HEK293 (cell line): ENCODE measurements around the gene TIAM2.

ENCODE experiments used
- CTCF ChIA-PET: fragments of 350-600 bp; formaldehyde crosslinking; extraction: SDS; loops from one replicate; lab custom pipeline; 2021; ENCODE audit warnings: antibody characterized with exemption; lab: Yijun Ruan, JAX
- POLR2A ChIA-PET: fragments of 300-600 bp; formaldehyde crosslinking; extraction: SDS; loops from one replicate; lab custom pipeline; 2020; ENCODE audit warnings: antibody characterized with exemption, inconsistent platforms; lab: Yijun Ruan, JAX
- H3K27ac ChIP-seq: fragments of 200-500 bp; sonication (Bioruptor generic); 2 replicates; pipeline ENCODE4 v1.5.1; 2014; ENCODE audit warnings: low read depth, low read length, control low read depth, inconsistent platforms; ENCODE audit errors: extremely low read depth
- H3K36me3 ChIP-seq, 2 experiments: fragments of 200-500 bp in 1 of 2; sonication (Bioruptor generic) in 1 of 2; 1 replicate in 1 of 2; 2 replicates in 1 of 2; pipeline ENCODE4 v1.5.1; 2014 to 2017; ENCODE audit warnings: inconsistent platforms in 2 of 2, low read length in 2 of 2; ENCODE audit not compliant: control insufficient read depth in 2 of 2, insufficient read depth in 1 of 2
- H3K4me1 ChIP-seq: fragments of 200-500 bp; sonication (Bioruptor generic); 2 replicates; pipeline ENCODE4 v1.5.1; 2014; ENCODE audit warnings: mild to moderate bottlenecking, low read length, inconsistent platforms; ENCODE audit not compliant: control insufficient read depth, insufficient read depth
- H3K4me3 ChIP-seq: 2 replicates; pipeline ENCODE4 v1.5.1; 2011; ENCODE audit warnings: low read depth, mild to moderate bottlenecking, control low read depth, low read length, moderate library complexity
- H3K9me3 ChIP-seq: fragments of 200-500 bp; sonication (Bioruptor generic); 2 replicates; pipeline ENCODE4 v1.5.1; 2014; ENCODE audit warnings: low read depth, low read length, inconsistent platforms; ENCODE audit not compliant: control insufficient read depth, insufficient read depth
- GLIS2 ChIP-seq: fragments of 450-650 bp; formaldehyde crosslinking; IDR thresholded peaks from 2 replicates; pipeline ENCODE4 v1.5.1; 2016; ENCODE audit warnings: missing biosample characterization, missing genetic modification characterization
- HOXC10 ChIP-seq: sonication (generic); formaldehyde crosslinking; IDR thresholded peaks from 2 replicates; pipeline ENCODE4 v1.8.1; 2023; ENCODE audit warnings: mild to moderate bottlenecking, missing genetic modification reagents
- KLF17 ChIP-seq: fragments of 450-650 bp; formaldehyde crosslinking; IDR thresholded peaks from 2 replicates; pipeline ENCODE4 v1.5.1; 2016; ENCODE audit warnings: missing biosample characterization, missing genetic modification characterization
- KLF9 ChIP-seq: fragments of 450-650 bp; formaldehyde crosslinking; IDR thresholded peaks from 2 replicates; pipeline ENCODE4 v1.5.1; 2016; ENCODE audit warnings: missing biosample characterization, missing genetic modification characterization, low read depth
- MEIS1 ChIP-seq: sonication (generic); formaldehyde crosslinking; IDR thresholded peaks from 2 replicates; pipeline ENCODE4 v1.8.1; 2022; ENCODE audit warnings: missing genetic modification reagents, mild to moderate bottlenecking, borderline replicate concordance
- PATZ1 ChIP-seq: fragments of 450-650 bp; formaldehyde crosslinking; IDR thresholded peaks from 2 replicates; pipeline ENCODE4 v1.5.1; 2016; ENCODE audit warnings: missing biosample characterization, missing genetic modification characterization
- PRDM1 ChIP-seq: fragments of 450-650 bp; formaldehyde crosslinking; IDR thresholded peaks from 2 replicates; pipeline ENCODE4; 2016; ENCODE audit warnings: missing biosample characterization, missing genetic modification characterization
- PRDM4 ChIP-seq: fragments of 450-650 bp; formaldehyde crosslinking; IDR thresholded peaks from 2 replicates; pipeline ENCODE4 v1.5.1; 2017; ENCODE audit warnings: missing biosample characterization, missing genetic modification characterization
- PRDM6 ChIP-seq: fragments of 450-650 bp; formaldehyde crosslinking; IDR thresholded peaks from 2 replicates; pipeline ENCODE4 v1.5.1; 2017; ENCODE audit warnings: missing biosample characterization, missing genetic modification characterization
- ZBTB49 ChIP-seq: fragments of 450-650 bp; formaldehyde crosslinking; IDR thresholded peaks from 2 replicates; pipeline ENCODE4 v1.5.1; 2016; ENCODE audit warnings: missing biosample characterization, missing genetic modification characterization, low read depth
- ZFP3 ChIP-seq: fragments of 450-650 bp; formaldehyde crosslinking; IDR thresholded peaks from 2 replicates; pipeline ENCODE4 v1.5.1; 2016; ENCODE audit warnings: low read depth, missing biosample characterization, missing genetic modification characterization
- ZFP41 ChIP-seq: fragments of 450-650 bp; formaldehyde crosslinking; IDR thresholded peaks from 2 replicates; pipeline ENCODE4 v1.5.1; 2016; ENCODE audit warnings: missing biosample characterization, missing genetic modification characterization, borderline replicate concordance
- ZFP69B ChIP-seq: fragments of 450-650 bp; formaldehyde crosslinking; IDR thresholded peaks from 2 replicates; pipeline ENCODE4 v1.5.1; 2016; ENCODE audit warnings: missing biosample characterization, missing genetic modification characterization
- ZNF169 ChIP-seq: fragments of 450-650 bp; formaldehyde crosslinking; IDR thresholded peaks from 2 replicates; pipeline ENCODE4 v1.5.1; 2016; ENCODE audit warnings: missing biosample characterization, missing genetic modification characterization
- ZNF335 ChIP-seq: fragments of 450-650 bp; formaldehyde crosslinking; conservative IDR thresholded peaks from 2 replicates; pipeline ENCODE4 v1.5.1; 2016; ENCODE audit warnings: missing biosample characterization, missing genetic modification characterization
- ZNF354C ChIP-seq: fragments of 450-650 bp; formaldehyde crosslinking; IDR thresholded peaks from 2 replicates; pipeline ENCODE4 v1.5.1; 2016; ENCODE audit warnings: missing biosample characterization, missing genetic modification characterization, low read depth, borderline replicate concordance
- ZNF362 ChIP-seq: fragments of 450-650 bp; formaldehyde crosslinking; IDR thresholded peaks from 2 replicates; pipeline ENCODE4 v1.5.1; 2016; ENCODE audit warnings: missing biosample characterization, missing genetic modification characterization
- ZNF37A ChIP-seq: fragments of 450-650 bp; IDR thresholded peaks from 2 replicates; pipeline ENCODE4 v1.5.1; 2018; ENCODE audit warnings: missing biosample characterization, missing genetic modification characterization
- ZNF791 ChIP-seq: fragments of 450-650 bp; formaldehyde crosslinking; IDR thresholded peaks from 2 replicates; pipeline ENCODE4 v1.5.1; 2016; ENCODE audit warnings: missing biosample characterization, missing genetic modification characterization

The TIAM2 gene

GRCh38 chr6:155162682-155163081 lies 167.6 kb downstream of the TIAM2 start (continued):
- TF ChIP-seq ZBTB49 (tag by site-specific recombination), result no peak
- no peak for TF ChIP-seq HOXC10 (CRISPR knock-in tag)
- no peak for TF ChIP-seq PRDM6 (tag by site-specific recombination)
- TF ChIP-seq ZNF37A (tag by site-specific recombination), result no peak
- no peak for TF ChIP-seq GLIS2 (tag by site-specific recombination)
- TF ChIP-seq ZFP3 (tag by site-specific recombination), result no peak
- no peak for TF ChIP-seq ZNF362 (tag by site-specific recombination)
- TF ChIP-seq KLF17 (tag by site-specific recombination), result no peak
- no peak for TF ChIP-seq ZNF335 (tag by site-specific recombination)
- no peak for TF ChIP-seq ZFP69B (tag by site-specific recombination)

GRCh38 chr6:155163601-155164000 lies 168.5 kb downstream of the TIAM2 start:
- Histone ChIP-seq H3K9me3 (no peaks in the 10 kb centered on the region), H3K4me1 (no peaks in the 10 kb centered on the region), H3K36me3 (peaks cover 0 to 11% of the 10 kb centered on the region in 2 experiments; a peak in 2 of 3 replicates), H3K27ac (no peak overlapping the region), H3K4me3 (no peak overlapping the region)
- TF ChIP-seq PRDM4 (tag by site-specific recombination), result no peak
- TF ChIP-seq ZNF354C (tag by site-specific recombination), result no peak
- no peak for TF ChIP-seq ZFP41 (tag by site-specific recombination)
- TF ChIP-seq PATZ1 (tag by site-specific recombination), result no peak
- no peak for TF ChIP-seq ZNF169 (tag by site-specific recombination)
- TF ChIP-seq ZNF791 (tag by site-specific recombination), result no peak
- no peak for TF ChIP-seq PRDM1 (tag by site-specific recombination)
- no peak for TF ChIP-seq MEIS1 (CRISPR knock-in tag)
- TF ChIP-seq KLF9 (tag by site-specific recombination), result no peak
- POLR2A ChIA-PET, result no interaction called here
- CTCF ChIA-PET, result interaction anchor here (1.0 to 1.7 kb wide), 3 partner anchors 10 to 234 kb away, joined by 4 to 6 read pairs (median 5); no protein-coding TSS in a partner anchor
